Astrocyte of the hippocampus (primary cell): ENCODE measurements around the gene PRSS21.

Source experiments
- DNase-seq: peaks from one replicate; pipeline ENCODE4 v3.0.0; 2011; ENCODE audit warnings: low read depth, low spot score

PRSS21 gene

GRCh38 chr16:2825906-2826305 lies 8.9 kb downstream of the PRSS21 start:
- no peak for DNase-seq

- DNase-seq, result no peak
Measured at GRCh38 chr16:2826591-2827373, 9.7 kb downstream of the PRSS21 start.

- no peak for DNase-seq
Measured at GRCh38 chr16:2827374-2827791, 10.3 kb downstream of the PRSS21 start.

GRCh38 chr16:2827831-2828520 lies 10.9 kb downstream of the PRSS21 start:
- DNase-seq, result no peak

- DNase-seq, result no peak
Measured at GRCh38 chr16:2828521-2828840, 11.4 kb downstream of the PRSS21 start.

GRCh38 chr16:2828876-2829430 lies 11.9 kb downstream of the PRSS21 start:
- DNase-seq, result no peak

GRCh38 chr16:2829501-2830354 lies 12.7 kb downstream of the PRSS21 start, which contains the start of gene ZG16B:
TSS of gene ZG16B (plus strand) at chr16:2830303. CDS start at chr16:2830442, 139 bp downstream.
- DNase-seq, result no peak

- DNase-seq, result no peak
Measured at GRCh38 chr16:2830355-2830695, 13.3 kb downstream of the PRSS21 start.

- DNase-seq, result no peak
Measured at GRCh38 chr16:2831203-2831602, 14.2 kb downstream of the PRSS21 start.

GRCh38 chr16:2833776-2834175 lies 16.7 kb downstream of the PRSS21 start:
- no peak for DNase-seq

- no peak for DNase-seq
Measured at GRCh38 chr16:2834968-2835367, 17.9 kb downstream of the PRSS21 start.

- peak; percentile 100 for DNase-seq
Measured at GRCh38 chr16:2835638-2836493, 18.8 kb downstream of the PRSS21 start.

- DNase-seq, result peak; percentile 62
Measured at GRCh38 chr16:2836646-2837508, 19.8 kb downstream of the PRSS21 start.

- DNase-seq, result peak; percentile 96
Measured at GRCh38 chr16:2838928-2839327, 21.9 kb downstream of the PRSS21 start.

- no peak for DNase-seq
Measured at GRCh38 chr16:2839650-2840450, 22.8 kb downstream of the PRSS21 start.

- no peak for DNase-seq
Measured at GRCh38 chr16:2840914-2841313, 23.9 kb downstream of the PRSS21 start.

- DNase-seq, result no peak
Measured at GRCh38 chr16:2841606-2842339, 24.7 kb downstream of the PRSS21 start.

- no peak for DNase-seq
Measured at GRCh38 chr16:2842340-2843000, 25.4 kb downstream of the PRSS21 start.
